HEK293T (cell line): Measurements from ENCODE around the gene ELF1.

Experiments
- CTCF ChIA-PET: fragments of 350-600 bp; formaldehyde crosslinking; extraction: SDS; loops from one replicate; lab custom pipeline; 2021; ENCODE audit warnings: antibody characterized with exemption, inconsistent platforms; lab: Yijun Ruan, JAX
- POLR2A ChIA-PET: fragments of 350-600 bp; formaldehyde crosslinking; extraction: SDS; loops from one replicate; lab custom pipeline; 2020; ENCODE audit warnings: antibody characterized with exemption, inconsistent platforms; lab: Yijun Ruan, JAX
- DNase-seq: peaks from one replicate; pipeline ENCODE4 v3.0.0; 2012; ENCODE audit warnings: mixed read lengths; ENCODE audit errors: extremely low spot score
- ARNT ChIP-seq: fragments of 450-650 bp; IDR thresholded peaks from 2 replicates; pipeline ENCODE4 v1.6.1; 2017; ENCODE audit warnings: mild to moderate bottlenecking
- BHLHE40 ChIP-seq: fragments of 450-650 bp; IDR thresholded peaks from 2 replicates; pipeline ENCODE4 v1.6.1; 2016; ENCODE audit warnings: mild to moderate bottlenecking, moderate library complexity, borderline replicate concordance
- CTBP1 ChIP-seq: fragments of 450-650 bp; IDR thresholded peaks from 2 replicates; pipeline ENCODE4 v1.6.1; 2016; ENCODE audit warnings: borderline replicate concordance
- ELF4 ChIP-seq: fragments of 450-650 bp; IDR thresholded peaks from 2 replicates; pipeline ENCODE4 v1.6.1; 2017; ENCODE audit warnings: antibody characterized with exemption
- FOXA1 ChIP-seq: fragments of 450-650 bp; IDR thresholded peaks from 2 replicates; pipeline ENCODE4 v1.6.1; 2016; ENCODE audit warnings: mild to moderate bottlenecking
- FOXK2 ChIP-seq: fragments of 450-650 bp; IDR thresholded peaks from 2 replicates; pipeline ENCODE4 v1.6.1; 2016; ENCODE audit warnings: mild to moderate bottlenecking
- FOXM1 ChIP-seq: fragments of 450-650 bp; IDR thresholded peaks from 2 replicates; pipeline ENCODE4 v1.6.1; 2017; ENCODE audit warnings: mild to moderate bottlenecking, borderline replicate concordance
- HDGF ChIP-seq: fragments of 450-650 bp; IDR thresholded peaks from 2 replicates; pipeline ENCODE4 v1.6.1; 2017; ENCODE audit warnings: antibody characterized with exemption, borderline replicate concordance
- L3MBTL2 ChIP-seq: fragments of 450-650 bp; conservative IDR thresholded peaks from 2 replicates; pipeline ENCODE4 v1.6.1; 2016; ENCODE audit warnings: mild to moderate bottlenecking
- LEF1 ChIP-seq: fragments of 450-650 bp; IDR thresholded peaks from 2 replicates; pipeline ENCODE4 v1.6.1; 2017; ENCODE audit warnings: mild to moderate bottlenecking, borderline replicate concordance
- NFRKB ChIP-seq: fragments of 450-650 bp; IDR thresholded peaks from 2 replicates; pipeline ENCODE4 v1.6.1; 2016; ENCODE audit warnings: mild to moderate bottlenecking, moderate library complexity
- PKNOX1 ChIP-seq: fragments of 450-650 bp; IDR thresholded peaks from 2 replicates; pipeline ENCODE4 v1.6.1; 2016
- SP1 ChIP-seq: fragments of 450-650 bp; IDR thresholded peaks from 2 replicates; pipeline ENCODE4 v1.6.1; 2017
- SUZ12 ChIP-seq: fragments of 450-650 bp; IDR thresholded peaks from 2 replicates; pipeline ENCODE4 v1.6.1; 2016; ENCODE audit warnings: mild to moderate bottlenecking
- TARDBP ChIP-seq: fragments of 450-650 bp; IDR thresholded peaks from 2 replicates; pipeline ENCODE4 v1.6.1; 2016
- ZNF384 ChIP-seq: fragments of 450-650 bp; IDR thresholded peaks from 2 replicates; pipeline ENCODE4 v1.6.1; 2016

The ELF1 gene

GRCh38 chr13:40966298-40966697 is 52.8 kb downstream of the ELF1 start:
- POLR2A ChIA-PET, result no interaction called here
- TF ChIP-seq ARNT (no peak), TARDBP (no peak), L3MBTL2 (no peak), ELF4 (no peak)
- CTCF ChIA-PET, result no interaction called here
- DNase-seq, result no peak

- CTCF ChIA-PET, result no interaction called here
- POLR2A ChIA-PET, result no interaction called here
- TF ChIP-seq ELF4 (no peak), BHLHE40 (no peak), ZNF384 (no peak), TARDBP (no peak), CTBP1 (no peak), FOXM1 (no peak), FOXK2 (no peak), L3MBTL2 (no peak)
- no peak for DNase-seq
Observed at GRCh38 chr13:40963927-40964326, 55.2 kb downstream of the ELF1 start.

- TF ChIP-seq L3MBTL2 (no peak), HDGF (no peak), NFRKB (no peak), LEF1 (no peak)
- ChIA-PET CTCF (interaction anchor here (1.3 kb wide), 1 partner anchor 236 kb away, joined by 3 read pairs; no protein-coding TSS in a partner anchor), POLR2A (interaction anchor here (1.1 kb wide), 1 partner anchor 41 kb away, joined by 3 read pairs; no protein-coding TSS in a partner anchor)
- no peak for DNase-seq
Observed at GRCh38 chr13:40961826-40962225, 57.3 kb downstream of the ELF1 start.

GRCh38 chr13:40961214-40961613 is 57.9 kb downstream of the ELF1 start:
- DNase-seq, result no peak
- POLR2A ChIA-PET, result interaction anchor here (1.1 kb wide), 1 partner anchor 40 kb away, joined by 3 read pairs; no protein-coding TSS in a partner anchor
- CTCF ChIA-PET, result interaction anchor here (0.6 to 1.3 kb wide), 2 partner anchors 15 to 236 kb away, joined by 3 read pairs; no protein-coding TSS in a partner anchor
- TF ChIP-seq BHLHE40 (no peak), CTBP1 (no peak), SP1 (no peak), HDGF (no peak), NFRKB (no peak), SUZ12 (no peak), ELF4 (no peak), FOXM1 (no peak), FOXA1 (no peak), FOXK2 (no peak), ZNF384 (no peak), ARNT (no peak), L3MBTL2 (no peak), LEF1 (no peak), PKNOX1 (no peak)

GRCh38 chr13:40960716-40961115 is 58.4 kb downstream of the ELF1 start:
- TF ChIP-seq FOXA1 (no peak), L3MBTL2 (no peak)
- ChIA-PET CTCF (no interaction called here), POLR2A (no interaction called here)
- no peak for DNase-seq

- ChIA-PET POLR2A (no interaction called here), CTCF (interaction anchor here (0.6 kb wide), 1 partner anchor 15 kb away, joined by 3 read pairs; no protein-coding TSS in a partner anchor)
- DNase-seq, result no peak
- no peak for TF ChIP-seq SUZ12
- TF ChIP-seq L3MBTL2, result no peak
- TF ChIP-seq TARDBP, result no peak
- TF ChIP-seq ELF4, result no peak
- TF ChIP-seq BHLHE40, result no peak
- no peak for TF ChIP-seq SP1
- TF ChIP-seq FOXK2, result no peak
- TF ChIP-seq PKNOX1, result no peak
- TF ChIP-seq LEF1, result no peak
- no peak for TF ChIP-seq FOXM1
- no peak for TF ChIP-seq CTBP1
- TF ChIP-seq FOXA1, result no peak
Observed at GRCh38 chr13:40958655-40959054, 60.5 kb downstream of the ELF1 start.

GRCh38 chr13:40946485-40946884 is 72.6 kb downstream of the ELF1 start:
- TF ChIP-seq NFRKB (no peak), ELF4 (no peak), LEF1 (no peak), FOXM1 (no peak), SUZ12 (no peak), L3MBTL2 (no peak), HDGF (no peak), CTBP1 (no peak), SP1 (no peak), TARDBP (no peak), BHLHE40 (no peak), FOXA1 (no peak), ARNT (no peak), PKNOX1 (no peak), FOXK2 (no peak)
- DNase-seq, result no peak
- CTCF ChIA-PET, result no interaction called here
- POLR2A ChIA-PET, result no interaction called here
